NOMO-1 (cell line): ENCODE measurements around the gene HS1BP3.
A peak's percentile ranks its signal among the peaks of the same experiment; 100 is the strongest.

ENCODE experiments used
- DNase-seq, 2 experiments: peaks; one replicate each; lab custom pipeline; 2025; ENCODE audit not compliant: unreplicated experiment in 2 of 2; lab: John Stamatoyannopoulos, UW

The HS1BP3 gene

GRCh38 chr2:20620271-20620681, 30.6 kb downstream of the HS1BP3 start:
- no peak for DNase-seq

GRCh38 chr2:20619624-20620024, 31.3 kb downstream of the HS1BP3 start:
- no peak for DNase-seq

GRCh38 chr2:20618886-20619521, 31.9 kb downstream of the HS1BP3 start:
- no peak for DNase-seq

- no peak for DNase-seq
These were observed 32.4 kb downstream of the HS1BP3 start for GRCh38 chr2:20618468-20618885.

- DNase-seq = no peak
These were observed 32.9 kb downstream of the HS1BP3 start for GRCh38 chr2:20617892-20618467.

- no peak for DNase-seq
These were observed 33.8 kb downstream of the HS1BP3 start for GRCh38 chr2:20617081-20617575.

GRCh38 chr2:20616341-20616871, 34.5 kb downstream of the HS1BP3 start:
- DNase-seq = no peak

- DNase-seq = no peak
These were observed 35.2 kb downstream of the HS1BP3 start for GRCh38 chr2:20615466-20616241.

- DNase-seq = no peak
These were observed 35.8 kb downstream of the HS1BP3 start for GRCh38 chr2:20615068-20615465.

- DNase-seq = peak; percentile 29 to 36
These were observed 36.5 kb downstream of the HS1BP3 start for GRCh38 chr2:20614201-20615067.

- DNase-seq = no peak
These were observed 37.7 kb downstream of the HS1BP3 start for GRCh38 chr2:20612925-20613916.

- no peak for DNase-seq
These were observed 39.0 kb downstream of the HS1BP3 start for GRCh38 chr2:20611844-20612356.

- DNase-seq = no peak
These were observed 39.6 kb downstream of the HS1BP3 start for GRCh38 chr2:20611077-20611843.

GRCh38 chr2:20609995-20610357, 40.9 kb downstream of the HS1BP3 start:
- no peak for DNase-seq

- no peak for DNase-seq
These were observed 41.4 kb downstream of the HS1BP3 start for GRCh38 chr2:20609349-20609994.

- DNase-seq = no peak
These were observed 42.1 kb downstream of the HS1BP3 start for GRCh38 chr2:20608666-20609348.

GRCh38 chr2:20607446-20607845, 43.5 kb downstream of the HS1BP3 start:
- no peak for DNase-seq
